H9 (cell line): ENCODE data around the gene NDUFB8. TPM values are rescaled to one million over a fixed set of nuclear protein-coding genes. Genes with fewer than 3 reads are reported as not detected.
A peak's percentile ranks its signal among the peaks of the same experiment; 100 is the strongest.

Experiments used
- DNase-seq: peaks from one replicate; pipeline ENCODE4 v3.0.0-alpha.2; 2017
- H2AFZ ChIP-seq: one replicate; pipeline ENCODE4 v1.6.1; 2013; ENCODE audit warnings: mild to moderate bottlenecking, low read length, control low read depth, moderate library complexity
- H2AK5ac ChIP-seq: 2 replicates; pipeline ENCODE4 v1.6.1; 2013; ENCODE audit warnings: low read length, control low read depth, mixed read lengths; ENCODE audit not compliant: insufficient read length
- H2BK120ac ChIP-seq: one replicate; pipeline ENCODE4 v1.6.1; 2013; ENCODE audit warnings: low read depth, mild to moderate bottlenecking, low read length, control low read depth, inconsistent platforms; ENCODE audit not compliant: poor library complexity, severe bottlenecking
- H2BK12ac ChIP-seq: 2 replicates; pipeline ENCODE4 v1.6.1; 2013; ENCODE audit warnings: low read length, control low read depth, mixed read lengths, low read depth; ENCODE audit not compliant: insufficient read length
- H2BK15ac ChIP-seq: 2 replicates; pipeline ENCODE4 v1.6.1; 2013; ENCODE audit warnings: low read depth, low read length, control low read depth
- H2BK20ac ChIP-seq: one replicate; pipeline ENCODE4 v1.6.1; 2013; ENCODE audit warnings: low read depth, mild to moderate bottlenecking, low read length, control low read depth, inconsistent platforms; ENCODE audit not compliant: poor library complexity, severe bottlenecking
- H2BK5ac ChIP-seq: 2 replicates; pipeline ENCODE4 v1.6.1; 2013; ENCODE audit warnings: low read length, control low read depth, mixed read lengths; ENCODE audit not compliant: insufficient read length
- H3K14ac ChIP-seq: 2 replicates; pipeline ENCODE4 v1.6.1; 2013; ENCODE audit warnings: low read length, control low read depth; ENCODE audit not compliant: insufficient read depth
- H3K18ac ChIP-seq: 2 replicates; pipeline ENCODE4 v1.6.1; 2013; ENCODE audit warnings: low read depth, mild to moderate bottlenecking, mixed read lengths, low read length, control low read depth; ENCODE audit not compliant: insufficient read length
- H3K23ac ChIP-seq: 2 replicates; pipeline ENCODE4 v1.6.1; 2013; ENCODE audit warnings: low read length, control low read depth, mixed read lengths, low read depth; ENCODE audit not compliant: insufficient read length
- H3K23me2 ChIP-seq: 2 replicates; pipeline ENCODE4 v1.6.1; 2013; ENCODE audit warnings: low read depth, mild to moderate bottlenecking, mixed read lengths, low read length, control low read depth; ENCODE audit not compliant: insufficient read length, poor library complexity, severe bottlenecking
- H3K27ac ChIP-seq: 2 replicates; pipeline ENCODE4 v1.5.1; 2013; ENCODE audit warnings: low read length, control low read depth, mixed read lengths, low read depth; ENCODE audit not compliant: insufficient read length
- H3K27me3 ChIP-seq: 2 replicates; pipeline ENCODE4 v1.6.1; 2013; ENCODE audit warnings: low read length, control low read depth, inconsistent platforms; ENCODE audit not compliant: insufficient read depth
- H3K4ac ChIP-seq: 2 replicates; pipeline ENCODE4 v1.6.1; 2013; ENCODE audit warnings: low read depth, mild to moderate bottlenecking, control low read depth, inconsistent platforms, low read length, moderate library complexity
- H3K4me1 ChIP-seq: 2 replicates; pipeline ENCODE4 v1.6.1; 2013; ENCODE audit warnings: low read length, control low read depth, inconsistent platforms; ENCODE audit not compliant: insufficient read depth
- H3K4me2 ChIP-seq: 2 replicates; pipeline ENCODE4 v1.6.1; 2013; ENCODE audit warnings: low read length, control low read depth, mixed read lengths; ENCODE audit not compliant: insufficient read length, insufficient read depth
- H3K56ac ChIP-seq: 2 replicates; pipeline ENCODE4 v1.6.1; 2013; ENCODE audit warnings: low read depth, mild to moderate bottlenecking, mixed read lengths, low read length, control low read depth; ENCODE audit not compliant: insufficient read length
- H3K79me1 ChIP-seq: 2 replicates; pipeline ENCODE4 v1.6.1; 2013; ENCODE audit warnings: low read depth, mild to moderate bottlenecking, moderate library complexity, low read length, control low read depth, inconsistent platforms; ENCODE audit not compliant: insufficient read depth, poor library complexity, severe bottlenecking
- H3K79me2 ChIP-seq: 2 replicates; pipeline ENCODE4 v1.6.1; 2013; ENCODE audit warnings: low read length, control low read depth, inconsistent platforms; ENCODE audit not compliant: insufficient read depth
- H3K9ac ChIP-seq: 2 replicates; pipeline ENCODE4 v1.6.1; 2013; ENCODE audit warnings: low read length, control low read depth, mixed read lengths; ENCODE audit not compliant: insufficient read length; ENCODE audit errors: extremely low read depth
- H3K9me3 ChIP-seq: one replicate; pipeline ENCODE4 v1.6.1; 2013; ENCODE audit warnings: low read depth, low read length, inconsistent platforms; ENCODE audit not compliant: control insufficient read depth
- H3T11ph ChIP-seq: one replicate; pipeline ENCODE4 v1.6.1; 2013; ENCODE audit warnings: mild to moderate bottlenecking, low read length, control low read depth, inconsistent platforms
- H4K20me1 ChIP-seq: one replicate; pipeline ENCODE4 v1.6.1; 2013; ENCODE audit not compliant: control insufficient read depth, insufficient read length, insufficient read depth
- H4K5ac ChIP-seq: 2 replicates; pipeline ENCODE4 v1.6.1; 2013; ENCODE audit warnings: low read depth, mild to moderate bottlenecking, mixed read lengths, low read length, control low read depth; ENCODE audit not compliant: insufficient read length
- H4K8ac ChIP-seq: replicated peaks from 2 replicates; pipeline ENCODE4 v1.6.1; 2013; ENCODE audit warnings: low read length, control low read depth, mixed read lengths, low read depth; ENCODE audit not compliant: insufficient read length
- H4K91ac ChIP-seq: 2 replicates; pipeline ENCODE4 v1.6.1; 2013; ENCODE audit warnings: low read depth, mild to moderate bottlenecking, moderate library complexity, mixed read lengths, low read length, control low read depth; ENCODE audit not compliant: insufficient read length
- H3K27ac Mint-ChIP-seq, 3 experiments: 2 replicates in 2 of 3; 3 replicates in 1 of 3; pipeline ENCODE4 v1.8.0; 2020 to 2021; ENCODE audit warnings: mixed read lengths in 3 of 3, mild to moderate bottlenecking in 1 of 3, moderate library complexity in 1 of 3
- H3K27me3 Mint-ChIP-seq: 2 replicates; pipeline ENCODE4 v1.8.0; 2021; ENCODE audit warnings: low read depth, mild to moderate bottlenecking, moderate library complexity, mixed read lengths
- H3K36me3 Mint-ChIP-seq, 3 experiments: 2 replicates in 2 of 3; 3 replicates in 1 of 3; pipeline ENCODE4 v1.8.0; 2020 to 2021; ENCODE audit warnings: low read depth in 3 of 3, mixed read lengths in 3 of 3; ENCODE audit not compliant: insufficient read depth in 1 of 3
- H3K4me1 Mint-ChIP-seq, 2 experiments: 2 replicates each; pipeline ENCODE4 v1.8.0; 2020; ENCODE audit warnings: mixed read lengths in 2 of 2
- H3K4me3 Mint-ChIP-seq, 2 experiments: 2 replicates in 1 of 2; 3 replicates in 1 of 2; pipeline ENCODE4 v1.8.0; 2020 to 2021; ENCODE audit warnings: mild to moderate bottlenecking in 2 of 2, mixed read lengths in 2 of 2, moderate library complexity in 1 of 2
- H3K9me3 Mint-ChIP-seq, 2 experiments: 2 replicates in 1 of 2; 3 replicates in 1 of 2; pipeline ENCODE4 v1.8.0; 2020; ENCODE audit warnings: mild to moderate bottlenecking in 2 of 2, mixed read lengths in 2 of 2, moderate library complexity in 1 of 2
- CTCF ChIP-seq: fragments of 200-600 bp; sonication (generic); conservative IDR thresholded peaks from 3 replicates; pipeline ENCODE4 v1.8.0; 2021; ENCODE audit warnings: antibody characterized with exemption, mild to moderate bottlenecking
- WGBS: extraction: QIAGEN DNeasy Blood & Tissue Kit; methylation state at CpG from one replicate; pipeline ENCODE4 v1.1.7; 2013; ENCODE audit warnings: missing lambda C conversion rate, low lambda C conversion rate, mixed read lengths; ENCODE audit not compliant: insufficient read length; ENCODE audit errors: extremely low coverage; 5-methylcytosine and 5-hydroxymethylcytosine counted together
- total RNA-seq: library from RNA; stranded (reverse); gene quantifications from 2 replicates; pipeline ENCODE4 v1.2.1, GENCODE V29; 2021

The NDUFB8 gene
- total RNA-seq, 1 experiment from 2014 or later = 205 TPM

- Histone ChIP-seq H3K9me3 (no peaks in the 10 kb centered on the region), H4K20me1 (no peaks in the 10 kb centered on the region), H3K27ac (no peak overlapping the region), H3K9ac (no peak overlapping the region), H3K56ac (no peak overlapping the region), H3K27me3 (no peaks in the 10 kb centered on the region; the same call in 1 of the 2 replicates), H4K8ac (no peak overlapping the region), H2BK120ac (no peak overlapping the region), H2BK15ac (no peak overlapping the region), H4K5ac (no peak overlapping the region), H3K4ac (no peak overlapping the region), H3T11ph (no peak overlapping the region), H2BK12ac (no peak overlapping the region), H3K18ac (no peak overlapping the region), H3K14ac (no peak overlapping the region), H2BK20ac (no peak overlapping the region), H2BK5ac (no peak overlapping the region), H4K91ac (no peak overlapping the region), H3K23ac (no peak overlapping the region), H2AK5ac (no peak overlapping the region), H3K4me2 (no peak overlapping the region), H3K79me2 (no peaks in the 10 kb centered on the region), H3K23me2 (no peaks in the 10 kb centered on the region), H2AFZ (no peak overlapping the region), H3K4me1 (no peaks in the 10 kb centered on the region; the same call in 1 of the 2 replicates), H3K79me1 (no peaks in the 10 kb centered on the region)
- Mint-ChIP-seq H3K27ac (no peak overlapping the region), H3K27me3 (peaks cover 2% of the 10 kb centered on the region), H3K4me1 (peaks cover 7 to 20% of the 10 kb centered on the region in 2 experiments), H3K4me3 (no peak overlapping the region), H3K36me3 (no peaks in the 10 kb centered on the region), H3K9me3 (peaks cover 0 to 4% of the 10 kb centered on the region in 2 experiments; a peak in 1 of 5 replicates)
- no CpG with 5 or more reads among the region's 6 CpGs for WGBS
- no peak for TF ChIP-seq CTCF
- peak; percentile 15 for DNase-seq
Measured at GRCh38 chr10:100567826-100568225, 38.2 kb upstream of the NDUFB8 start.
